Fibroblast of villous mesenchyme (primary cell): ENCODE results near the gene ATP5PD. TPM values are rescaled to one million over a fixed set of nuclear protein-coding genes. Genes with fewer than 3 reads are reported as not detected.
A peak's percentile ranks its signal among the peaks of the same experiment; 100 is the strongest.

ENCODE experiments used
- DNase-seq: peaks from one replicate; pipeline ENCODE4 v3.0.0-alpha.2; 2010; ENCODE audit warnings: low read depth
- H3K4me3 ChIP-seq: 2 replicates; pipeline ENCODE4 v1.5.1; 2011; ENCODE audit warnings: low read depth, mild to moderate bottlenecking, low read length
- total RNA-seq: library from RNA; depleted of rRNA; stranded (reverse); fragments of >200 nt; gene quantifications from 2 replicates; pipeline ENCODE4 v1.2.3, GENCODE V29; 2012
- TF ChIP-seq, protein P1 (sequence below): IDR thresholded peaks from 2 replicates; pipeline ENCODE4 v1.5.1; 2012; ENCODE audit warnings: low read depth, mild to moderate bottlenecking, low read length; ENCODE audit not compliant: insufficient read depth

Gene ATP5PD
- total RNA-seq, 1 donor: 275 TPM

DNA sequence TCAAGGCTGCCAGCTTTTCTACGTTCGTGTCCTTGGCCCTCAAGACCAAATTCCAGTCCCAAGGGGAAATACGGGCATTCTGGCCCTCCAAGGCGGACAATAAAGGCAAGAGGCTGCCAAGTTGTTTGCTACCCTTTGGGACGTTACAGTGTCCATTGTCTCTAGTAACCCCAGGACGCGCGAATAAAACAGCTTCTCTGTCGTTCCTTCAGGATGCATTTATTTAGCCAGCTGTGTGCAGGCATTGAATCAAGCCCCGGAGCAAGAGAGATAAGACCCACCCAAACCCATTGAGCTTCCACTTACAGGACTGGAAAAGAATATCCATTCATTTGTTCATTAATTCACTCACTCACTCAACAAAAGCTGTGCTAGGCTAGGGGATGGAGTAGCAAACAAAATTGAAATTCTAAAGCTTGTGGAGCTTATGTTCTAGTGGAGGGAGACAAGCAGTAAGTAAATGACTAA is 33.6 kb downstream of the ATP5PD start:
- DNase-seq: no peak
- peak overlapping the region; percentile 91 for H3K4me3 ChIP-seq
- TF ChIP-seq, protein P1, sequence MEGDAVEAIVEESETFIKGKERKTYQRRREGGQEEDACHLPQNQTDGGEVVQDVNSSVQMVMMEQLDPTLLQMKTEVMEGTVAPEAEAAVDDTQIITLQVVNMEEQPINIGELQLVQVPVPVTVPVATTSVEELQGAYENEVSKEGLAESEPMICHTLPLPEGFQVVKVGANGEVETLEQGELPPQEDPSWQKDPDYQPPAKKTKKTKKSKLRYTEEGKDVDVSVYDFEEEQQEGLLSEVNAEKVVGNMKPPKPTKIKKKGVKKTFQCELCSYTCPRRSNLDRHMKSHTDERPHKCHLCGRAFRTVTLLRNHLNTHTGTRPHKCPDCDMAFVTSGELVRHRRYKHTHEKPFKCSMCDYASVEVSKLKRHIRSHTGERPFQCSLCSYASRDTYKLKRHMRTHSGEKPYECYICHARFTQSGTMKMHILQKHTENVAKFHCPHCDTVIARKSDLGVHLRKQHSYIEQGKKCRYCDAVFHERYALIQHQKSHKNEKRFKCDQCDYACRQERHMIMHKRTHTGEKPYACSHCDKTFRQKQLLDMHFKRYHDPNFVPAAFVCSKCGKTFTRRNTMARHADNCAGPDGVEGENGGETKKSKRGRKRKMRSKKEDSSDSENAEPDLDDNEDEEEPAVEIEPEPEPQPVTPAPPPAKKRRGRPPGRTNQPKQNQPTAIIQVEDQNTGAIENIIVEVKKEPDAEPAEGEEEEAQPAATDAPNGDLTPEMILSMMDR: no peak

DNA sequence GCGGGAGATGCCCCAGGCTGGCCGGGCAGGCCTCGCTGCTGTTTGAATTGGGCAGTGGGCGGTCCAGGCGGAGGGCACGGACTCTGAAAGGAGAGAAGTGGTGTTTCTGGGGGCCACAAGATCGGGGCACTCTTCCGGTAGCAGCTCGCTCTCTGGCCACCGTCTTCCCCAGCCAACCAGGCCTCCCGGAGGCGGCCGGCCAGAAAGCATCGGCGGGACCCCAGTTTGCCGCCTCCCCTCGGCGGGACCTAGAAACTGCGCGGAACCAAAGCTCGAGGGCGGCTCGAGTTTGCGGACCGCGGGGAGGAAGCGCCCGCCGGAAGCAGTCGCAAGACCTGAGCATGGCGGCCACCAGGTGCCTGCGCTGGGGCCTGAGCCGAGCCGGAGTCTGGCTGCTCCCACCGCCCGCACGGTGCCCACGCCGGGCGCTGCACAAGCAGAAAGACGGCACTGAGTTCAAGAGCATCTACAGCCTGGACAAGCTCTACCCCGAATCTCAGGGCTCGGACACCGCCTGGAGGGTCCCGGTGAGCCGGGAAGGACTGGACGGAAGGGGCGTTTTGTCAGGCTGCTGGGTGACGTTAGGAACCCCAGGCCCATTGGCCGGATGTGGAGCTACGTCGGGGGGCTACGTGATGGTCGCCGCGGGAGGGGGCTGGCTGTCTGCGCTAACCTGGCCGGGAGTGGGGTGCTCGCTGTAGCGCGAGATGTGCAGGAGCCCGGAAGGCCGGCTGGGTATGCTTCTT is 34.2 kb downstream of the ATP5PD start, which contains the start of gene MRPL58:
MRPL58 (plus strand) TSS at position 325 of the 746 bp plus-strand sequence; CDS start at position 342, 17 bp downstream.
- peak; percentile 82 for DNase-seq
- peak within 1 kb of the TSS; percentile 91 for H3K4me3 ChIP-seq
- TF ChIP-seq, protein P1: peak; percentile 57

DNA sequence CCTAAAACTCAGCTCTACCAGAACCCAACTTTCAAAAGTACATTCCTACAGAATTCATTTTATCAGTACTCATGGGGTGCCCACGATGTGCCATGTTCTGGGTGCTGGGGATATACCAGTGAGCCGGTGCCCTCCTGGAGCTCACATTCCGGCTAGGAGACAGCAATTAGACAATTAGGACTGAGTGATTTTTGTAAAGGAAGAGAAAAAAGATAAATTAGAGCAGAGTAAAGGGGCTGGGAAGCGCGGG is 34.7 kb downstream of the ATP5PD start:
- DNase-seq: no peak
- peak overlapping the region; percentile 91 for H3K4me3 ChIP-seq
- TF ChIP-seq, protein P1: no peak

DNA sequence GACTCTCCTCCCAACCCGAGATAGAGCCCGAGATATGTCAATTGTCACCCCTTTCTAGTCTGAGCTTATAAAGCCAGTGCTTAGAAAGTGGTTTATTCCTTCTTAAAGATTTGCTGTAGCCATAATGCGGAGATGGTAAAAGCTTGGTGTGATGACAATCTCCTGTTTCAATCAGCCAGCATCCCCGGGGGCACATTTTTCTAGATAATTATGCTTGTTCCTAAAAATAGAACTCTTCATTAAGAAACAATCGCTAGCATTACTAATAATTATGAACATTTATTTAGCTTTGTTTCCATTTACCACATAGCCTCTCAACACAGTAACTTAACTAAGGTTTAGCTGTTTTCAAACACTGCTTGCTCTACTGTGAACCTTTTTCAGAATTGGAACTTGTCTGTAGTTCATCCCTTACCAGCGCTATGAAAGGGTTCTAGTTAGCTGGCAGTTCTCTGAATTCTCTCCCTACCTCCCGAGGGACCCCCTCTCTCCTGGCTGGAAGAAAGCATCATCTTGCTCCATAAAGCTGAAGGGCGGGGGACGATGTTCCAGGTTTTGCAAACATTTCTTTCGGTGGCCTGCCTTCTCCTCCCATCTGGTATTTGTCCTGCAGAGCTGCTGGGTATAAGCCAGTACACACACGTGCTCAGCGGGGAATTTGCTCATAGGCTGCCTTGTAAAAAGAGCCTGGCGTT is 35.2 kb downstream of the ATP5PD start:
- peak; percentile 88 for DNase-seq
- TF ChIP-seq, protein P1: no peak
- H3K4me3 ChIP-seq: peak overlapping the region; percentile 91

DNA sequence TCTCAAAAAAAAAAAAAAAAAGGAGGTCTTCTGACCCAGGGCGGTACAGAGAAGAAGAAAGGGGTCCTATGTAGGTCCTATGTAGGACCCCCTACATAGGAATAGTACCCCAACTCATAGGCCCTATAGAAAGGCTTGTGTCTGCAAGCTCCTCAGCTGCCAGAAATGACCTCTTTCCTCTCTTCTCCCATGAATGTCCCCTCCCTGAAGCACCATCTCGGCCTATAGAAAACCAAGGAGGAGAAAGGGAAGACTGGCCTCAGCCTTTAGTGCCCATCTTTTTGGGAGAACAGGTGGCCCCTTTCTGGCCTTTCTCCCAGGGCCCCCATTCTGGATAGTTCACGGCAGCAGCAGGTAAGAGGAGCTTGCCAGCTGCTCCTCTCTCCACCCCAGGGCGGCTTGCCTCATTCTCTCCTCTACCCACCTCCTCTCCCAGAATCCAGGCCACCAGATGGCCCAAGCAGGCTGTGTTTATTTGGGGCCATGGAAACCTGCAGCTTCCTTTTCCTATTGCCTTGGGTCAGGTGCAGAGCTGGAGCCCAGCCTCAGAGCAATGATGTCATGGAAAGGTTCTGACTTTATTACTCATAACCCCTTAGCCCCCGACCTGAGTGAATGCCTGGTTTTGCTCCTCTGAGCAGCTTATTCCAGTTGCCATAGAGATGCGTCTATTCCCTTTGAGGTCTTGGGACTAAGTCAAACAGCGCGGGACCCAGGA is 35.9 kb downstream of the ATP5PD start:
- no peak overlapping the region for H3K4me3 ChIP-seq
- peak; percentile 73 for DNase-seq
- TF ChIP-seq, protein P1: no peak

DNA sequence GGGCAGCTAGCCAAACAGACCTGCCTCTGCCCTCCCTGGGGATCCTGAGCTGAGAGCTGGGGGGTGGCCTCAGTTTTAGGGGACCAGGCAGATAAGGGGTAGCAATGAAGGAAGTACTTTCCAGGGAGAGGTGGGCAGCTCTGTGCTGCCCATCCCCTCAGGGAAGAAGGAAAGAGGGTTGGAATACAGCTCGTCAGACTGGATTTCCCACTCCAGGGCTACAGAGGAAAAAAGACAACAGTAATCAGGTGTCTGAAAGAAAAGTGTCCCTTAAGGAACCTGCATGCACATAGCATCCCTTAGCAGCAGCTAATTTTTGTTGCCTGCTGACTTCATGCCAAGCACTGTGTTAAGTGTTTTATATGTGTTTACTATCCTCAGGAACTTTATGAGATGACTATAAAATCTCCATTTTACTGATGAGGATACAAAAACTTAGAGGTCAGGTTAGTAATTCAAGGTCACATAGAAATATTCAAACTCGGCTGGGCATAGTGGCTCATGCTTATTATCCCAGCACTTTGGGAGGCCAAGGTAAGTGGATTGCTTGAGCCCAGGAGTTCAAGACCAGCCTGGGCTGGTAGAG is 37.5 kb downstream of the ATP5PD start:
- peak; percentile 50 for DNase-seq
- no peak overlapping the region for H3K4me3 ChIP-seq
- TF ChIP-seq, protein P1: no peak
